Measurements from ENCODE around the gene SRSF10.
A peak's percentile ranks its signal among the peaks of the same experiment; 100 is the strongest.

Gene SRSF10

DNA sequence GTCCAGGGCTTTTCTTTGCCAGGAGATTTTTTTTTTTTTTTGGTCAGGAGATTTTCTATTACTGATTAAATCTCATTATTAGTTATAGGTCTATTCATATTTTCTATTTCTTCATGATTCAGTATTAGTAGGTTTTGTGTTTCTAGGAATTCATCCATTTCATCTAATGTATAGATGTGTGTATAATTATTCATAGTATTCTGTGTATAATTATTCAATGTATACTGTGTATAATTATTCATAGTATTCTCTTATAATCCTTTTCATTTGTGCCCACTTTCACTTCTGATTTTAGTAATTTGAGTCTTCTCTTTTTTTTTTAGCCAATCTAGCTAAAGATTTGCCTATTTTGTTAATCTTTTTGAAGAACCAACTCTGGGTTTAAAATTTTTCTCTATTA is 32.8 kb downstream of the SRSF10 start:
- TF ChIP-seq, protein P1, sequence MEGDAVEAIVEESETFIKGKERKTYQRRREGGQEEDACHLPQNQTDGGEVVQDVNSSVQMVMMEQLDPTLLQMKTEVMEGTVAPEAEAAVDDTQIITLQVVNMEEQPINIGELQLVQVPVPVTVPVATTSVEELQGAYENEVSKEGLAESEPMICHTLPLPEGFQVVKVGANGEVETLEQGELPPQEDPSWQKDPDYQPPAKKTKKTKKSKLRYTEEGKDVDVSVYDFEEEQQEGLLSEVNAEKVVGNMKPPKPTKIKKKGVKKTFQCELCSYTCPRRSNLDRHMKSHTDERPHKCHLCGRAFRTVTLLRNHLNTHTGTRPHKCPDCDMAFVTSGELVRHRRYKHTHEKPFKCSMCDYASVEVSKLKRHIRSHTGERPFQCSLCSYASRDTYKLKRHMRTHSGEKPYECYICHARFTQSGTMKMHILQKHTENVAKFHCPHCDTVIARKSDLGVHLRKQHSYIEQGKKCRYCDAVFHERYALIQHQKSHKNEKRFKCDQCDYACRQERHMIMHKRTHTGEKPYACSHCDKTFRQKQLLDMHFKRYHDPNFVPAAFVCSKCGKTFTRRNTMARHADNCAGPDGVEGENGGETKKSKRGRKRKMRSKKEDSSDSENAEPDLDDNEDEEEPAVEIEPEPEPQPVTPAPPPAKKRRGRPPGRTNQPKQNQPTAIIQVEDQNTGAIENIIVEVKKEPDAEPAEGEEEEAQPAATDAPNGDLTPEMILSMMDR (IDR thresholded peaks at IDR 0.05; ENCODE audit: low read depth, low read length): no peak
- no peak for DNase-seq (ENCODE audit: extremely low read depth, low read depth)

DNA sequence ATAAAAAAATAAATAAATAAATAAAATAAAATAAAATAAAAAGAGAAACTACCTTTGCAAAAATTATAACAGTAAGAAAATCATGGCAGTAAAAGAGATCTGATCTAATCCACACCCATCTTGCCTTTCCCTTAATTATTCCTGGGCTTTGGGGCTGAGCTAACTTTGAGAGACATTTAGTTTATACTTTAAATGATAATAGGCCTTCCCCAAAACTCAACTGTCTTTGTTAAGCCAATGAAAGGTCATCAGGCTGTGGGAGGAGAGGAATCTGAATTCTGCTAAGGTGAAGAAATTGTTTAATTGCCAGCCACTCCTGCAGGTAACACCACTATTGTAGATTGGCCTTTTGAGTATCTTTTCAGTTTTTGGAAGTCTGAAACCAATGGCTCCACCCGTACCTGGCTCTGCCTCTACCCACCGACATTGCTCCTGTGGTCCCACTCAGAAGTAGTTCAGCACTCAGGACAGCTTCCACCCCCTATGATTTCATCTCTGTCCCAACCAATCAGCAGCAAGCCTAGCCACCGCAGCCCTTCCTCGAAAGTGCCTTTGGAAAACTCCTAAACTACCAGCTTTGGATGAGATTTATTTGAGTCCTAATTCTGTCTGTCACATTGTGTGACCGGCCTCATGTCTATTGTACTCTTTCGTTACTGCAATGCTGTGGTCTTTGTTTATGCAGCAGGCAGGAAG is 43.5 kb downstream of the SRSF10 start:
- TF ChIP-seq, protein P1 (IDR thresholded peaks at IDR 0.05; ENCODE audit: low read depth, low read length): no peak
- no peak for DNase-seq (ENCODE audit: extremely low read depth, low read depth)

DNA sequence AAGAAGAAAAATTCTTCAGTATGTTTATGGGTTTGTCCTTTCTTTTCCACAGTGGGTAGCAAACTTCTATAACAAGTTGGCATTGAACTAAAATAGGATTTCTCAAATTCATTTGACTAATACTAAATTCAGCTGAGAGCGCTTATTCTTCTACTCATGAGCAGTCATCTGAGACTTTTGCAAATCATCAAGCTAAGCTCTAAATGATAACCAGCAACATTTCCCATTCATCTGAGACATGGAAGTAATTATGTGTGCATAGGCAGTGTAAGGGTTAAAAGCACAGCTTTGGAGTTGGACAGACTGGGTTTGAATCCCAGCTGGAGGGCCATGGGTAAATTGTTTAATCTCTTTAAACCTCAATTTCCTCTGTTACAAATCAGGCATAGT is 48.6 kb downstream of the SRSF10 start:
- DNase-seq (ENCODE audit: extremely low read depth, low read depth): no peak
- TF ChIP-seq, protein P1 (IDR thresholded peaks at IDR 0.05; ENCODE audit: low read depth, low read length): no peak

DNA sequence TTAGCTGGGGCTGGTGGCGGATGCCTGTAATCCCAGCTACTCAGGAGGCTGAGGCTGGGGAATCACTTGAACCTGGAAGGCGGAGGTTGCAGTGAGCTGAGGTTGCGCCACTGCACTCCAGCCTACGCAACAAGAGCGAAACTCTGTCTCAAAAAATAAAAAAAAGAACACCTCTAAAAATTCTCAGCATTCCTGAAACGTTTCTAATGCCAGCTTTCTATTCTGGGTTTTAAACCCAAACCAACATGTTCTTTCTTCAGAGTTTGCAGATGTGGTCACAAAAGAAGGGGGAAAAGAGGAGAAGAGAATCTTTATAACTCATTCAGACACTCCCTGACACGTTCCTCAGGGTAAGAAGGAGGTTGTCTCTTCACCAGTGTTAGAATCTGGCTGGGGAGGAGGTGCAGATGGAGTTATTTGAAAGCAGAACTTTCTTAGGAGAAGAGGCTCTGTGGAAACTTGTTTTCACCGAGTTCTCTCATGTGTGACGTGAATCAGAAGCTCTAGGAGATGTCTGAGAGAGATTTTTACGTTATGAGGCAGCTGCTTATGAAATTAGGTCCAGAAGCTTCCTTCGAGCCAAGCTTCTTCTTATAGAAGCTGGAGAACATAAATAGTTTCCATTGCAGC is 49.2 kb downstream of the SRSF10 start:
- DNase-seq (ENCODE audit: extremely low read depth, low read depth): peak; percentile 67

DNA sequence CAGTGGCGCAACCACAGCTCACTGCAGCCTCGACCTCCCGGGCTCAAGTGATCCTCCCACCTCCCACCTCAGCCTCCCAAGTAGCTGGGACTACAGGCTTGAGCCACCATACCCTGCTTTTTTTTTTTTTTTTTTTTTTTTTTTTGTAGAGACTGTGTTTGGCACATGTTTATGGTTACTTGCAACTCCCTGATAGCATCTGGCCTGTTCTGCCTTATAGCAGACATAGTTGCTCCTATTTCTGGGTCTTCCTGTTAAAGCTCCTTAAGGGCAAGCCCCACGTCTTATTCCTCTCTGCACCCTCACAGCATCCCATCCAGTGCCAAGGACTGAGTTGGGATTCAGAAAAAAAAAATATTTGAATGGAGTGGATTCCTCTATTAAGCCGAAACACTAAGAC is 49.9 kb downstream of the SRSF10 start:
- TF ChIP-seq, protein P1 (IDR thresholded peaks at IDR 0.05; ENCODE audit: low read depth, low read length): no peak

More for the DNA sequence above, 49.2 kb downstream of the SRSF10 start:
- TF ChIP-seq, protein P1 (IDR thresholded peaks at IDR 0.05; ENCODE audit: low read depth, low read length): no peak

DNA sequence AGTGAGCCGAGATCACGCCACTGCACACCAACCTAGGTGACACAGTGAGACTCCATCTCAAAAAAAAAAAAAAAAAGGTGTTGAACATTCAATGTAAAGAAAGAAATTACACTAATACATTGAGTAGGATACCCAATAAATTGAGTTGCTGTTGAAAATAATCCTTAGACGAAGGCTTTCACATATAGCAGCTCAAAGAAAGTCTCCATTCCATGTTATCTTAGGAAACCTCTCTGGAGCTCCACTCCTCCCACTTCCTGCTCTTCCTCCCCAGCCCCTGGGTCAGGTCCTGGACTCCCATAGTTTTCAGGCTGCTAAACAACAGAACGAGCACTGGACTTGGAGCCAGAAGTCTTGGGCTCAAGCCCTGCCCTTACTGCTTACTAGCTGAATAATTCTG is 51.3 kb downstream of the SRSF10 start:
- no peak for DNase-seq (ENCODE audit: extremely low read depth, low read depth)
- TF ChIP-seq, protein P1 (IDR thresholded peaks at IDR 0.05; ENCODE audit: low read depth, low read length): no peak

More for the DNA sequence above, 49.9 kb downstream of the SRSF10 start:
- no peak for DNase-seq (ENCODE audit: extremely low read depth, low read depth)

DNA sequence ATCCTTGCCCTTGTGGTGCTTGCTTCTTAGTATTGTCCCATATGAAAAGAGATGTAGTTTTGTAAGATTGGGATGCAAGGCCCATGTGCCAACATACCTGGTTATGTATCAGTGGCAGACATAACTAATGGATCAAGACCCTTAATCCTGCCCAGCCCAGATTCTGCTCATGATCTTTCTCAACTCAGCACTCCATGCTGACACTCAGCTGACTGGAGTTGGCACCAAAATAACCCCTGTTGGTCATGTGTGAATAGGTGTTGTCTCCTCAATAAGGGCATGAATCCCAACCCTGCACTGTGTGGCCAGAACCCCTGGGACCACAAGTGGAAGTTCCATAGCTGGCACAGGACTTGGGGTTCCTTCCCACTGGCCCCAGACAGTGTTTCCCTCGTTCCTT is 53.0 kb downstream of the SRSF10 start:
- TF ChIP-seq, protein P1 (IDR thresholded peaks at IDR 0.05; ENCODE audit: low read depth, low read length): no peak
- no peak for DNase-seq (ENCODE audit: extremely low read depth, low read depth)
